ENCODE measurements around the gene KRT1.
A peak's percentile ranks its signal among the peaks of the same experiment; 100 is the strongest.

Gene KRT1

DNA sequence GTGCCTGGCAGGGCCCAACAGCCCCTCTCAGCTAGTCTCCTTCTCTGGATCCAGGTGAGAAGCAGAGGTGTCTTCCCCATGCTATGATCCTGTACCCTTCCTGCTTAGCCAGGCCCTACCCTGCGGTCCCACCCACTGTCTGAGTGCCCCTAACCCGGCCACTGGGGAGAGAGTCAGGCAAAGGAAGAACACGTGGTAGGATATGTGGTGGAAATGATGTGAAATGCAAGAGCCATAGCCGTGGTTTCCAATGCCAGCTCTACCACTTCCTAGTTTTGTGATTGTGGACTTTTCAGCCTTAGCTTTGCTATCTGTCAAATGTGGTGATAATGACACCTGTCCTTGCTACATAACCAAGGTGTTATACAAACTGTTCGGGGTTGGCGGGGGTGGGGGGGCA, 44.0 kb downstream of the KRT1 start:
- no peak overlapping the region for H3K9ac ChIP-seq (ENCODE audit: low read length)
- no peaks in the 10 kb centered on the region for H3K79me2 ChIP-seq (ENCODE audit: low read length)
- no peaks in the 10 kb centered on the region for H3K4me1 ChIP-seq (ENCODE audit: low read length)
- no peak for DNase-seq
- no peaks in the 10 kb centered on the region for H3F3A ChIP-seq (ENCODE audit: insufficient read depth, low read length)
- H3K36me3 ChIP-seq (replicated peaks; ENCODE audit: insufficient read depth, low read length): no peaks in the 10 kb centered on the region
- no peaks in the 10 kb centered on the region for H4K20me1 ChIP-seq (ENCODE audit: insufficient read depth, low read length)
- no peak overlapping the region for H3K27ac ChIP-seq (ENCODE audit: low read length)
- H2AFZ ChIP-seq (ENCODE audit: low read length): no peak overlapping the region
- no peaks in the 10 kb centered on the region for H3K9me3 ChIP-seq (replicated peaks; ENCODE audit: insufficient read depth, low read length)
- no peak overlapping the region for H3K4me3 ChIP-seq (ENCODE audit: low read length)
- TF ChIP-seq EZH2phosphoT487 (IDR thresholded peaks at IDR 0.05; ENCODE audit: low read length) (no peak), EZH2 (optimal IDR thresholded peaks at IDR 0.05; ENCODE audit: low read depth, low read length) (no peak)
- TF ChIP-seq, protein P1, sequence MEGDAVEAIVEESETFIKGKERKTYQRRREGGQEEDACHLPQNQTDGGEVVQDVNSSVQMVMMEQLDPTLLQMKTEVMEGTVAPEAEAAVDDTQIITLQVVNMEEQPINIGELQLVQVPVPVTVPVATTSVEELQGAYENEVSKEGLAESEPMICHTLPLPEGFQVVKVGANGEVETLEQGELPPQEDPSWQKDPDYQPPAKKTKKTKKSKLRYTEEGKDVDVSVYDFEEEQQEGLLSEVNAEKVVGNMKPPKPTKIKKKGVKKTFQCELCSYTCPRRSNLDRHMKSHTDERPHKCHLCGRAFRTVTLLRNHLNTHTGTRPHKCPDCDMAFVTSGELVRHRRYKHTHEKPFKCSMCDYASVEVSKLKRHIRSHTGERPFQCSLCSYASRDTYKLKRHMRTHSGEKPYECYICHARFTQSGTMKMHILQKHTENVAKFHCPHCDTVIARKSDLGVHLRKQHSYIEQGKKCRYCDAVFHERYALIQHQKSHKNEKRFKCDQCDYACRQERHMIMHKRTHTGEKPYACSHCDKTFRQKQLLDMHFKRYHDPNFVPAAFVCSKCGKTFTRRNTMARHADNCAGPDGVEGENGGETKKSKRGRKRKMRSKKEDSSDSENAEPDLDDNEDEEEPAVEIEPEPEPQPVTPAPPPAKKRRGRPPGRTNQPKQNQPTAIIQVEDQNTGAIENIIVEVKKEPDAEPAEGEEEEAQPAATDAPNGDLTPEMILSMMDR (IDR thresholded peaks at IDR 0.05; ENCODE audit: low read length): no peak
- no peak overlapping the region for H3K4me2 ChIP-seq (ENCODE audit: low read depth, low read length)
- H3K9me2 ChIP-seq (replicated peaks; ENCODE audit: insufficient read depth, low read length): no peaks in the 10 kb centered on the region
- H3K27me3 ChIP-seq (replicated peaks; ENCODE audit: insufficient read depth, low read length): peaks cover 19% of the 10 kb centered on the region

DNA sequence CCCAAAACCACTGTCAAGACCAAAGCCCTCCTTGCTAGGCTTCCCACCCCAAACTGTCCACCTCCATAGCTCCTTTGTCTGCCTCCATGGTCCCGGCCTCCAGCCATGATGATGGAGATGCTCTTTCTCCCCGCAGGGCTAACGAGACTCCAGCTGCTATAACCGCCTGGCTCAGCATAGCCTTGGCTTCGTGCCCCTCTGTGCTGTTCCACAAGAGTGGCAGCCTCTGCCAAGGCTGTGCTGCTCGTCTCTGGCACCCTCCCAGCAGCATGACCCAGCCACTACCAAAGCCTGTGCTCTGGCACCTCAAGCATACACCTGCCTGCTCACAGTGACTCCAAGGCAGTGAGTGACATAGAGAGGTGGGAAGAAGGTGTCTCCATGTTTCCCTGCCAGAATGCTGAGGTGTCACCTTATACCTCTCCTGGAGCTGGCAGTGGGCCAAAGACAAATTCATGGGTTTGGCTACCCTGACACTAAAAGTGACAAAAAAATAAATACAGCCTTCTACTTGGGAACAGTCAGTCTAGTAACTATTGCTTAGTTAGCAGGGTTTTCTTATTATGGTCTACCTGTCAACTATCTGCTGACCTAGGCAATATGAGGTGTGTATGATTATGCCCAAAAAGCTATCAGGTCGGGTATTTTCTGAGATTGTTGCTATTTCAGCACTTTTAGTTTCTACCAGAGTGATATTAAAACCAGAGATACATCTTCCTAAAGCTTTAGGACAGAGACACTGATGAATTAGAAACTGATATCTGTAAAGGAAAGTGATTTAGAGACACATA, 45.7 kb downstream of the KRT1 start:
- no peak overlapping the region for H3K9ac ChIP-seq (ENCODE audit: low read length)
- TF ChIP-seq, protein P1 (IDR thresholded peaks at IDR 0.05; ENCODE audit: low read length): no peak
- TF ChIP-seq EZH2 (optimal IDR thresholded peaks at IDR 0.05; ENCODE audit: low read depth, low read length) (no peak), EZH2phosphoT487 (IDR thresholded peaks at IDR 0.05; ENCODE audit: low read length) (no peak)
- no peaks in the 10 kb centered on the region for H4K20me1 ChIP-seq (ENCODE audit: insufficient read depth, low read length)
- no peaks in the 10 kb centered on the region for H3K36me3 ChIP-seq (replicated peaks; ENCODE audit: insufficient read depth, low read length)
- peak; percentile 13 for DNase-seq
- H2AFZ ChIP-seq (ENCODE audit: low read length): no peak overlapping the region
- no peaks in the 10 kb centered on the region for H3K4me1 ChIP-seq (ENCODE audit: low read length)
- H3K27ac ChIP-seq (ENCODE audit: low read length): no peak overlapping the region
- H3K9me3 ChIP-seq (replicated peaks; ENCODE audit: insufficient read depth, low read length): no peaks in the 10 kb centered on the region
- H3K4me2 ChIP-seq (ENCODE audit: low read depth, low read length): no peak overlapping the region
- no peak overlapping the region for H3K4me3 ChIP-seq (ENCODE audit: low read length)
- 0 out of 2 replicates have a peak, but pooled peaks cover 9% of the 10 kb centered on the region for H3K27me3 ChIP-seq (replicated peaks; ENCODE audit: insufficient read depth, low read length)
- no peaks in the 10 kb centered on the region for H3F3A ChIP-seq (ENCODE audit: insufficient read depth, low read length)
- no peaks in the 10 kb centered on the region for H3K79me2 ChIP-seq (ENCODE audit: low read length)
- H3K9me2 ChIP-seq (replicated peaks; ENCODE audit: insufficient read depth, low read length): no peaks in the 10 kb centered on the region

DNA sequence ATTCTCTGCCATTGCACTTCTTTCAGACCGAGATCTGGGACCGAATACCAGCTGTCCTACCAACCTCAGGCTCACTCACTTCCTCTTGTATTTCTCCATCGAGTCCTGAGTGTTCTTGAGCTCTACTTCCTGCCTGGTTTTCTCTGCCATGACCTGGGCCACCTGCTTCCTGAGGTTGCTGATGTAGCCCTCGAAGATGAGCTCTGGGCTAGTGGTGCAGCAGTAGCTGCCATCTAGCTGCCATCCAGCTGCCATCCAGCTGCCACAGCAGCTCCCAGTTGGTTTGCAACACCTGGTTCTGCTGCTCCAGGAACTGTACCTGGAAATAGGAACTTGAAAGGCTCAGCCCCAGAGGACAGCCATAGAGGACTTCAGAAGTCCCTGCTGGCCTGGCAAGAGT, 46.8 kb downstream of the KRT1 start:
- Histone ChIP-seq H3K4me2 (ENCODE audit: low read depth, low read length) (no peak overlapping the region), H3K27me3 (replicated peaks; ENCODE audit: insufficient read depth, low read length) (0 out of 2 replicates have a peak, but pooled peaks cover 8% of the 10 kb centered on the region), H3K79me2 (ENCODE audit: low read length) (no peaks in the 10 kb centered on the region), H2AFZ (ENCODE audit: low read length) (no peak overlapping the region), H3K27ac (ENCODE audit: low read length) (no peak overlapping the region), H3F3A (ENCODE audit: insufficient read depth, low read length) (no peaks in the 10 kb centered on the region), H3K4me1 (ENCODE audit: low read length) (no peaks in the 10 kb centered on the region), H3K9ac (ENCODE audit: low read length) (no peak overlapping the region), H4K20me1 (ENCODE audit: insufficient read depth, low read length) (no peaks in the 10 kb centered on the region), H3K36me3 (replicated peaks; ENCODE audit: insufficient read depth, low read length) (no peaks in the 10 kb centered on the region), H3K9me3 (replicated peaks; ENCODE audit: insufficient read depth, low read length) (no peaks in the 10 kb centered on the region), H3K9me2 (replicated peaks; ENCODE audit: insufficient read depth, low read length) (no peaks in the 10 kb centered on the region), H3K4me3 (ENCODE audit: low read length) (no peak overlapping the region)
- TF ChIP-seq, protein P1 (IDR thresholded peaks at IDR 0.05; ENCODE audit: low read length): no peak
- TF ChIP-seq EZH2 (optimal IDR thresholded peaks at IDR 0.05; ENCODE audit: low read depth, low read length) (no peak), EZH2phosphoT487 (IDR thresholded peaks at IDR 0.05; ENCODE audit: low read length) (no peak)
- peak; percentile 48 for DNase-seq
